T follicular helper cell (primary cell): Measurements from ENCODE around the gene ABR.

ENCODE experiments used
- DNase-seq: peaks from one replicate; pipeline ENCODE4 v3.0.0-alpha.2; 2020; ENCODE audit warnings: low read depth
- total RNA-seq, 2 experiments: gene quantifications; one replicate each; lab custom pipeline; 2026; lab: John Stamatoyannopoulos, UW

ABR gene
- total RNA-seq: 54.3 to 194 reads per million in 2 experiments

DNA sequence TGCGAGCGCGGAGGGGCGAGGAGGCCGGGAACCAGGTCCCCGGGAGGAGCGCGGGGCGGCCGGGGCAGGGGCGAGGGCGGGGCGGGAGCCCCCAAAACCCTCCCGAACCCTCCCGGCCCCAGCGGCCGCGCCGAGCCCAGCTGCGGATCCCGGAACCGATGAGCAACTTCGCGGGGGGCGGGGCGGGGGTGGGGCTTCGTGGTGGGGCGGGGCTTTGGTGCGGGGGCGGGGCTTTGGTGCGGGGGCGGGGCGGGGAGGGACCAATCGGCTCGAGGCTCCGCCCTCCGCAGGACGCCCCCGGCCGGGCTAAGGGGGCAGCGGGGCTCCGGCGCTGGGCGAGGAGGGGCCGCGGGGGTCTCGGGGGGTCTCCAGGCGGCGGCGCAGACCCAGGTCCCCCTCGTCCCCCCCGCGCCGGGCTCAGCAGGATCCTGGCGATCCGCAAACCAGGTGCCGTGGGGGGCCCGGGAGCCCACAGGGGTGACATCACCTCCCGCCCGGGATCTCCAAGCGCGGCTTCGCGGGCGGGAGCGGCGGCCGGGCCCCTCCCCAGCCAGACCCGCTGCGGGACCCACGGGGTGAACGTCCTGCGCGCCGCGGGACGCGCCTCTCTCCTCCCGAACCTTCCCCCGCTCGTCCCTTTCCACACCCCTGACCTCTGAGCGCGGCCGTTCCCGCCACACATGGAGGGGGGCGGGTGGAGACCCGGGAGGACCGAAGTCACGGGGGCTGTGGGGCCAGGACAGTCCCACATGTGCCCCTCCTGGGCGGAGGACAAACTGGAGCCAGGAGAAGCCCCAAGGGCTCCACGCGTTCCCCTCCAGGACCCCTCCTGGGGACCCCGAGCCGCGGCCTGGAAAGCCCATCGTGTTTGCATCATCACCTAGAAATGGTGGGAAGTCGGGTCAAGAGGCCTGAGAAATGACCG, at the start of gene ABR:
Gene ABR (minus strand): TSS at position 164 of the 925 bp plus-strand sequence. CDS start 254 bp downstream, outside the sequence.
- DNase-seq: peak; percentile 45

DNA sequence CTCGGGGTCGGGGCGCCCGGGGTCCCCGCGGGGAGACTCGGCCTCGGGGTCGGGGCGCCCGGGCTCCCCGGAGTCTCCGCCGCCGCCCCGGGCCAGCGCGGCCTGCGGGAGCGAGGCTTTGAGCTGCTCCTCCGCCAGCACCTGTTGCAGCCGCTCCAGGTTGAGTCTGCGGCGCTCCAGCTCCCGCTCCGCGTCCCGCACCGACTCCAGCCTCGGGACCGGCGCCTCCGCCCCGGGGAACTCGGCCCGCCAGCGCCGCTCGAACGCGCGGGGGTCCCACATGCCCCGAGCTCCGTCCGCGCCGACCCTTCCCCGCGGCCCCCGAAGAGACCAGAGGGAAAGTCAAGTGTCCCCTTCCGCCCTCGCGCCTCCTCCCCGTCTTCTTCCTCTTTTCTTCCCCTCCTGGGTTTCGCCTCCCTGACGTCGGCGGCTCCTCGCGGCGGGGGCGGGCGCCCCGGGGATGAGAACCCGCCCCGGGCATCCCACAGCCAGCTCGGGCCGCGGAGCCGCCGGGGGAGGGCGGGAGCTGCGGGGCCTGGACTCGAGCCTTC, 49.6 kb upstream of the ABR start:
- peak; percentile 6 for DNase-seq

DNA sequence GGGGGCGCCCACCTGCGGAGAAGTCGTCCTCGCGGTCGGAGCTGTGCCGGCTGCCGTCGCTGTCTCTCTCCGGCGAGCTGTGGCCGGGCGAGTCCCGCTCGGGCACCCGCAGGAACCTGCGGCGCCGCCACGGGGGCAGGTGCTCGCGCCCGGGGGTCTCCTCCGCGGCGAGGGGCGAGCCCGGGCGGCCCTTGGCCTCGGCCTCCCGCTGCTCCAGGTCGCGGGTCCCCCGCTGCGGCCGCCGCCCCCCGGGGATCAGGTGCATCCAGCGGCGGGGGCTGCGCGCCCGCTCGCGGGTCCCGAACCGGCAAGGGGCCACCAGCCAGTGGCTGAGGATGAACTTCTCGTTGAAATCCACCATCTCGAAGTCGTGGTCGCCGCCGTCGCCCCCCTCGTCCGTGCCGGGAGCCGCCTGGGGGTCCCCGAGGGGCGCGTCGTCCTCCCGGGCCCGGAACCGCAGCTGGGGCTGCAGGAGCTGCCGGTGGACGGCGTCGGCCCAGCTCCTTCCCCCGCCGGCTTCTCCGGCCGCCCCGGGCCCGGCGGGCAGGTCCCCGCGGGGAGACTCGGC, 49.1 kb upstream of the ABR start:
- DNase-seq: no peak

DNA sequence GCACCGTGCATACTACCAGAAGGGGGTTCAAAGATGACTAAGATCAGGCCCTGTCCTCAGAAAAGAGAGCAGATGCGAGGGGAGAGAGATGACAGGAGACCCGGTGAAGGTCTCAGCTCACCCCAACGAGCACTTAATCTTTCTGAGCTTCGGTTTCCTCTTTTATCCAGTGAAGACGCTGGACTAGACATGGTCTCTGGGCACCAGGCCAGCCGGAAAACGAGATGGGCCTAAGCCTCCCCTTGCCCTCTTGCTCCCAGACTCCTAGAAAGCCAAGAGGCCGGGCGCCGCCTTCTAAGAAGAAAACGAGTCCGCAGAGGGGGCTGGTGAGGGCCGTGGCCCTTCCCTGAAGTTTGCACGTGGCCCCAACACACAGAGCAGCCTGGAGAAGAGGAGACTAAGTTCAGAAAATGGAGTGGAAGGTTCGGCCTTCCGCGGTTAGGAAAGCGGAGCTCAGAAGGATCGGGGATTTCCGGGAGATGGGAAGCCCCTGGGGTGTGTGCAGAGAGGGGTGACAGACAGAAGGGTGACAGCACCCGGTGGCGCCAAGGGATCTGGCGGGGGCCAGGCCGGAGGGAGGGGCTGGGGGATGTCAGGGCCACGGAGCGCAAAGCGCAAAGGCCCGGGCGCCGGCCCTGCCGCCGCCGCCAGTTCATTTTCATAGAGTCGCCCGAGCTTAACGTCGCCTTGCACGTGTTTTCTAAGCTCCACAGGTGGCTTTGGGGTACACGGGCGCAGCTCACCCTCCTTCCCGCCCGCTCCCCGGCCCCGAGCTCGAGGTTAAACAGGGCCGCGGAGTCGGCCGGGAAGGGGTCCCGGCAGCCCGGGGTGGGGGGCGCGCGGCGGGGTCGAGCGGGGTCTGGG, 48.4 kb upstream of the ABR start:
- no peak for DNase-seq

DNA sequence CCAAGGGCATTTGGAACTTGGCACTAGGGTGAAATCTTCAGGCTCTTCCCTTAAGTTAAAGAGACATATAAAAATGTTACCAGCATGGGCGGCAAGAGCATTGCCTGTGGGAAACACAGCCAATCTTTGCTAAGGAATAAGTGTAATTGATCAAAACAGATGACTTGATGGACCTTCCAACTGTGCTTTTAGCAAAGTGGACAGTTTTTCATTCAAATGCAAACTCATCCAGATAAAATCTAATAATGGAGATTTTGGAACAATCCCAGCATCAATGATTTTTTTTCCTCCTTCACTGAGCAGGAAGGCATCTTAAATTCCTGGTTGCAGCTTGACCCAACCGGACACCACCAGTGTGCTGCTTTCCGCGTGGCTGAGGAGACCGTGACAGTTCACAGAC, 47.6 kb upstream of the ABR start:
- no peak for DNase-seq

DNA sequence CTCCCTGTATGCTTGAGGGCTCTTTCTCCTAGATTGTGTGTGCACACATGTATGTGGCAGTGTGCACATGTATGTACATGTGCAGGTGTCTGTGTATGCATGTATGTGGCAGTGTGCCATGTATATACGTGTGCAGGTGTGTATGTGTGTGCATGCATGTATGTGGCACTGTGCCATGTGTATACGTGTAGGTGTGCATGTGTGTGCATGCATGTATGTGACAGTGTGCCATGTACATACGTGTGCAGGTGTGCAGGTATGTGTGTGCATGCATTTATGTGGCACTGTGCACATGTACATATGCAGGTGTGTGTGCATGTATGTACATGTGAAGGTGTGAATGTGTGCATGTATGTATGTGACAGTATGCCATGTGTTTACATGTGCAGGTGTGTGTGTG, 46.5 kb upstream of the ABR start:
- no peak for DNase-seq

DNA sequence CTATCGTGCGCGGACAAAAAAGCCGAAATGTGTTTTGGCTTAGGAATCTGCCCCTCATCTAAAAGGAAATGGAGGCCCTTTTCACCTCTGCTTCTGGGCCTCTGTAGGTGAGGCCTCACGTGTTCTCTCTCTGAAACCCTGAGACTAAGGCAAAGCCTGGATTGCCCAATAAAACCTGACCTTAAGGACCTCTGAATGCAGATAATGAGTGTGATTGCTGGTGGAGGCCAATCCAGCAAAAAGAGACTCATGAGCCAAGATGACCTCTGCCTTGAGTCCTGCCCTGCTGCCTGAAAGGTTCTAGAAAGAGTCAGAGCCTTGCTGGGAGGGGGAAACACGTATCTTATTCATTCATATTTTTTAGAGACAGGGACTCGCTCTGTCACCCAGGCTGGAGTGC, 44.5 kb upstream of the ABR start:
- DNase-seq: no peak

DNA sequence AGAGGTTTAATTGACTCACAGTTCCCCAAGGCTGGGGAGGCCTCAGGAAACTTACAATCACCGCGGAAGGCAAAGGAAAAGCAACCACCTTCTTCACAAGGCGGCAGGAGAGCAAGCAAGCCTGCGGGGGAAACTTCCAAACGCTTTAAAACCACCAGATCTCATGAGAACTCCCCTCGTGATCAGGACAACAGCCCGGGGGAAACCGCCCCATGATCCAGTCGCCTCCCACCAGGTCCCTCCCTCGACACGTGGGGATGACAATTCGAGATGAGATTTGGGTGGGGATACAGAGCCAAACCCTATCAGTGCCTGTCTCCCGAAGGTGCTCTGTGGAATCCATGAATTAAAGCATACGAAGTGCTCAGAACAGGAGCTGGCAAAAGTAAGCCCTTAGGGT, 43.9 kb upstream of the ABR start:
- DNase-seq: no peak

DNA sequence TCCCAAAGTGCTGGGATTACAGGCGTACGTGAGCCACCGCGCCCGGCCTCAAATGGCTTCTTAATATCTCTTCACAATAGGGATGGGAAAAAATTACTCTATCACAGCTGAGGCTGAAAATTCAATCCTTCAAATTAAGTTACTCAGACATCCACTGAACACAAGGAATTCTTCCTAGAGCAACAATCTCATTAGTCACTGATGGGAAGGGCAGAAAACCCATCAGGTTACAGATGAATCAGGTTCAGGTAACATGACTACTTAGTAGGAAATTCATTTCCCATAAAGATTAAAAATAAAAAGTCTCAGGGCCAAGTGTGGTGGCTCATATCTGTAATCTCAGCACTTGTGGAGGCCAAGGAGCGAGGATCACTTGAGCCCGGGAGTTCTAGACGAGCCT, 42.5 kb upstream of the ABR start:
- DNase-seq: no peak

DNA sequence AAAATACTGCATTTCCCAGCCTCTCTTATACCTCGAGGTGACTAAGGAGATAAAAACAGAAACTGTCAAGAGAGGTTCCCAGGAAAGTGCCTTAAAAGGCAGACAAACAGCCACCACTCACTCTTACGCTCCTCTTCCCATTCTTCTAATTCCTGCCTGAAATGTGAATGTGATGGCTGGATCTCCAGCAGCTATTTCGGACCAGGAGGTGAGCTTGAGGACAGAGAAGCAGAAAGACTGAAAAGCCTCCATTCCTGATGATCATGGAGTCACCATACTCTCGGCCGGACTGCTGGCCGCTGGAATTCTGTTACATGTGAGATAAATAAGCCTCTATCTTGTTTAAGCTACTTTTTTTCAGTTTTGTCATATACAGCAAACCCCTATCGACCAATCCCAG, 41.4 kb upstream of the ABR start:
- no peak for DNase-seq

DNA sequence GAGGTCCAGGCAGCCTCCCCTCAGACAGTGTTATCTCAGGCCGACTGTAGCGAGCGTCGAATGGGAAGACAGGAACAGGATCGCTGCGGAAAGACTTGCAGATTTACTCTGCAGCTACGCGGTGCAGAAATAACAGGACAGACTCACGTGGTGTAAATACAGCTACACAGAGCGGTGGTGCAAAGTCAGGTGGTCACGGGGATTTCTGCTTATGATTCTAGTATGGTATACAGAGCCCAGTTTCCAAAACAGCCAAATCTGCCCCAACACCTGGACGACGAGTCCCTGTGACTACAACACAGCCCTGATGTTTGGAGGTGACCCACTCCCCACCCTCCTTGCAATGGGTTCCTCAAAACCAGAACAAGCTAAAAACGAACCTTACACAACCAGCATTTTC, 40.6 kb upstream of the ABR start:
- no peak for DNase-seq

DNA sequence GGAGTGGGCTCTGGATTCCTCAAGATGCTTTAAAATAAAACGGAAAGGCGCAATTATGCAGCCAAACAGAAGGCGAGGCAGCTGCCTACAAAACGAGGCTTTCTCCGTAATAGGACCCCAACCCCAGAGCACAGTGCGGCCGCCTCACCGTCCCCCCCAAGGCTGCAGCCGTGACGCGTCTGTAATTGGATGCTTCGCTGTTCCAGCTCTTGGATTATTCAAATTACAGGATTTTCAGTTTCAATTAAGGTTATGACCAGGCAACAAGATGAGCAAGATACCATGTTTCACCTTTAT, 37.3 kb upstream of the ABR start:
- DNase-seq: no peak

DNA sequence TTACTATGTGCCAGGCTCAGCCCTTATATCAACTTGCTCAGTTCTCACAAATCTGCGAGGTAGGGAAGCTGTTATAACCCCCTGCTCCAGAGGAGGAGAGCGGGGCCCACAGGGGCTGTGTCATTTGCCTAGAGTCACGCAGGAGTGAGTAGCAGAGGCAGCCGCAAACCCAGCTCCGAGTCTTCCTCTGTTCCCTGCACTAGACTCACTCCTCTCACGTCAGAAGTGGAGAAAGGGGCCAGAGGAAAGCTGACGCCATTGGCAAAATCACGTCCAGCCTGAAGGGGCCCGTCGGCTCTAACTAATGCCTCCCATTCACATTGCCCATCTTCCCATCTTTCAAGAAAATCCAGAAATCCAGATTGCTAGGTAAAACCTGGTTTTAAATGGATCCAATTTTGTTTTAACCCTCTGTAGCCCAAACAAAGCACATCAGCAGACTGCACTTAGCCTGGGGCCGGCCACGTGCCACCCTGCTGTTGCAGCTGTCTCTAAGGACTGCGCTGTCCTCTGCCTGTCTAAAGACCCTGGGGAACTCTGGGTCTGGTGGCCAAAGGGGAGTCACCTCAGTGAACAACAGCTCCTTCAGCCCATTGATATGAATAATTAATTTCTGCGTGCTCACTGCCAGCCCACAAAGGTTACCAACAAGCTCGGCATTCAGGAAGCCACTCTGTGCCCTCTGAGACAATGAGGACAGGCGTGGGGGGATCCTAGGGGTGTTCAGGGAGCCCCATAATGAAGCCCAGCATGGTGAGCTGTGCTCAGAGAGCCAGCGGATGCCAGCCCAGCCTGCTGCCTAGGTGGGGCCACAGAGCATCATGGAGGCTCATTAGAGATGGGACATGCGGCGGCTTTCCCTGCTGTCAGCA, 36.7 kb upstream of the ABR start:
- no peak for DNase-seq

DNA sequence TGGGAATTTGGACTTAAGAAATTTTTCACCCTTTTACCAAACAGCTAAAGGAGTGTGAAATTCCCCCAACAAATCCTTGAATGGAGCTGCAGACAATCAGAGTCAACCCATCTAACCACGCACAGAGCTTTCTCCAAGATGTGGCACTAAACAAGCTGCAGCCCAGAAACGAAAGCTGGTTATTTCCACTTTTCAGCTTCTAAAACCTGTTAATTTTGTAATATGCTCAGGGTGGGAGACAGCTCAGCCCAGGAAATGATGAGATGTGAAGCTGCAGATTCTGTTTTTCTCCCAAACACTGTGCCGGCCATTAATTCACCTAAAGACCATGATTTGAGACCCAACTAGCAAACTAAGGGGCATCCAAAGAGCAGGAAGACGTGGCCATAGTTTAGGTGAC, 33.2 kb upstream of the ABR start:
- no peak for DNase-seq

DNA sequence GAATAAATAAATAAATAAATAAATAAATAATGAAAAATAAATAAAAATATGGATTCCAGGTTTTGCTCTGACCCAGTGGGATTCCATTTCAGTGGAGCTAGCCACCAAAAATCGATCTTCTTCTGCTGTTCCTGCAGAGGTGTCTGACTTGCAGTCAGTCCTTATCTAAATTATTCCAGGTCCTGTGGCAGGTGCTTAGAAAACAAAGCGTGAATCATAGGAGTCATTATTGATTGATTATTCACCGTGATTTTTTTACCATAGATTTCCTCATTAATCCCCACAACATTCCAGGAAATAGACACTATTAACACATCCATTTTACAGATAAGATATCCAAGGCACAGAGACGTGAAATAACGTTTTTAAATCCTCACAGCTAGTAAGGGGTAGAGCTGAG, 31.5 kb upstream of the ABR start:
- no peak for DNase-seq

DNA sequence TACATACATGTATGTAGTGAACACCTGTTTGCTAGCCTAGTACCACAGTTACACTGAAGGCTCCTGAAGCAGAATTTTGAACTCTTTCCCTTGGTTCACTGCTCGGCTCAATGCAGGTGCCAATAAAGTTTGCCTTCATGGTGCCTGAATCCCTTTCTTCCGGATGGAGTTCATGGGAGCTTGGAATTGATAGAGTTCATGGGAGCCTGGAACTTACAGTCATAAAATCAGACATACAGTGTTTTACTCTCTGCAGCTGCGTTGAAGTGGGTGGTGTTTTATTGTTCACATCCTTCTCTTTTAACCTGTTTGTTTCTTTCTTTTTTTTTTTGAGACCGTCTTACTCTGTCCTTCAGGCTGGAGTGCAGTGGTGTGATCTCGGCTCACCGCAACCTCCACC, 29.2 kb upstream of the ABR start:
- DNase-seq: no peak

DNA sequence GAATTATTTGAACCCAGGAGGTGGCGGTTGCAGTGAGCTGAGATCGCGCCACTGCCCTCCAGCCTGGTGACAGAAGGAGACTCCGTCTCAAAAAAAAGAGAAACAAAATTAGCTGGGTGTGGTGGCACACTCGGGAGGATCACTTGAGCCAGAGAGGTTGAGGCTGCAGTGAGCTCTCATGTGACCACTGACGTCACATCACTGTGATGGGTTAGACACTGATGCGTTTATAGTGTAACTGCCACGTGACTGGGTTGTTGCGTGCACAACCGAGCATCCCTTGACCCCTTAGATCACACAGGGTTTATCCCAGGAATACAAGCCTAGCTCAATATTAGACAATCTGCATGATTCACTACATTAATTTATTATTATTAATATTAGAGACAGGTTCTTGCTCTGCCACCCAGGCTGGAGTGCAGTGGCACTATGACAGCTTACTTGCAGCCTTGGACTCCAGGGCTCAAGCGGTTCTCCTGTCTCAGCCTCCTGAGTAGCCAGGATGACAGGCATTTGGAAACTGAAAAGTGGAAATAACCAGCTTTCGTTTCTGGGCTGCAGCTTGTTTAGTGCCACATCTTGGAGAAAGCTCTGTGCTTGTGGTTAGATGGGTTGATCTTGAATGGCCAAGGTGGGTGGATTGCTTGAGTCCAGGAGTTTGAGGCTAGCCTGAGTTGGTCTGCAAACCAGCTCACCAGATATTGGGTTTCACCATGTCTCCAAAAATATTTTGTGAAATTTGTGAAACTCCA, 26.4 kb upstream of the ABR start:
- no peak for DNase-seq

DNA sequence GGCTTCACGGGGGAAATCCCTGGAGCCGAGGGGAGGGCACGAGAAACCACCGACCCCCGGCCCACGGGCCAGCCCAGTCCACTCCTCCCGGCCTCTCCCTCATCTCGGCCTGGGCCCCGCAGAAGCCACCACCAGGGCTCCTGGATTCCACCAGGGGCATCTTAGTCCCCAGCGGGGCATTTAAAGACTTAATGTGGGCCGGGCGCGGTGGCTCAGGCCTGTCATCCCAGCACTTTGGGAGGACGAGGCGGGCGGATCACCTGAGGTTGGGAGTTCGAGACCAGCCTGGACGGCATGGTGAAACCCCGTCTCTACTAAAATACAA, 24.1 kb upstream of the ABR start:
- no peak for DNase-seq

DNA sequence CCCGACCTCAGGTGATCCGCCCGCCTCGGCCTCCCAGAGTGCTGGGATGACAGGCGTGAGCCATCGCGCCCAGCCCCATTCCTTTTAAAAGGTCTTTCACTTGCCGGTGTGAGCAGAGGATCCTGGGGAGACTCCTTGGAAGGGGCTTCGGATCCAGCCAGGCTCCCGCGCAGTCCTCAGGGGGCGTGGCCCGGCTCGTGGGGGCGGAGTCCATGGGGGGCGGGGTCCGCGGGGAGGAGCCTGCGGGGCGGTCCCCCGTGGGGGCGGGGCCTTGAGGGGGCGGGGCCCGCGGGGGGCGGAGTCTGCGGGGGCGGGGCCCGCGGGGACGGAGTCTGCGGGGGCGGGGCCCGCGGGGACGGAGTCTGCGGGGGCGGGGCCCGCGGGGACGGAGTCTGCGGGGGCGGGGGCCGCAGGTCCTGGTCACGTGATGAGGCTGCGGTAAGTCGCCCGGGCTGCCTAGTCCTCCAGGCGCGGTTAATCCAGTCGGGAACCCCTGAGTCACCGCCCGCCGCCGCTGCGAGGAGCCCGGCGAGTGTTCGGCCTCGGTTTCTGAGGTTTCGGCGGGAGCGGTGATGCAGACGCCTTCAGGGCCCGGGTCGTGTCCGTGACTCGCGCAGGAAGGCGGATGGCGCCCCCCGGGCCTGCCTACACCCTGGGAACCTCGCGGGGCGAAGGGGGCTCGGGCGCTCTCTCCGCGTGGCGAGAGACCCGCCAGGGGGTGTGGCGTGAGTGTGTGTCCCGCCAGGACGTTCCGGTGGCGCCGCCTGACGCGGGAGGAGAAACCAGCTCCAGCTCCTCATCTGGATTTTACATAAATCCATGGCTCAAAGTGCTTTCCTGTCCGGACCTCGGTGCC, 23.6 kb upstream of the ABR start:
- DNase-seq: peak; percentile 43

DNA sequence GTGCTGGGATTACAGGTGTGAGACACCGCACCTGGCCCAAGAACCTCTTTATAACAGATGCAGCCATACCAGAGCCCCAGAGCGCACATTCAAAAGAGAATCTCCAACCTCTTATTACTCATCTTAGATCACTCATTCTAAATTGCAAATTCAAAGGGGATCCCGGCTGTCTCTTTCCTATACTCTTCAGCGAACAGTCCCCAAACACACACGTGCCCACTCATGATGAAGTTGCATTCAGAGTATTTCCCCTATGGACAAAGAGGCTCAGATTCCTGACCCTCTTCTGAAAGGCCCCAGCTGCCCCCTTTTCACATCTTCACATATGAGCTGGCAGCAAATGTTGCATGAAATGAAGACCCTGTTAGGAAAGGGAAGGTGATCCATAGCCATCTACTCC, 22.5 kb upstream of the ABR start:
- DNase-seq: no peak
